Parathyroid adenoma (tissue), 2 donors: ENCODE results near the gene CHD1.

Experiments used
- H2AFZ ChIP-seq: fragments of 300-600 bp; sonication (generic); one replicate; pipeline ENCODE4 v1.7.0; 2017; ENCODE audit warnings: antibody characterized with exemption, mild to moderate bottlenecking
- H3K27ac ChIP-seq: fragments of 300-600 bp; sonication (generic); one replicate; pipeline ENCODE4 v1.7.0; 2017
- H3K27me3 ChIP-seq: fragments of 300-600 bp; sonication (generic); one replicate; pipeline ENCODE4 v1.7.0; 2017; ENCODE audit warnings: low read length; ENCODE audit not compliant: control insufficient read depth, insufficient read depth
- H3K36me3 ChIP-seq: fragments of 300-600 bp; sonication (generic); one replicate; pipeline ENCODE4 v1.7.0; 2017; ENCODE audit warnings: low read length; ENCODE audit not compliant: control insufficient read depth, insufficient read depth
- H3K4me1 ChIP-seq: fragments of 300-600 bp; sonication (generic); one replicate; pipeline ENCODE4 v1.7.0; 2017; ENCODE audit warnings: control low read depth
- H3K4me2 ChIP-seq: fragments of 300-600 bp; sonication (generic); one replicate; pipeline ENCODE4 v1.7.0; 2017; ENCODE audit warnings: low read length
- H3K4me3 ChIP-seq: fragments of 300-600 bp; sonication (generic); one replicate; pipeline ENCODE4 v1.7.0; 2017; ENCODE audit warnings: low read depth, low read length
- H3K79me2 ChIP-seq: fragments of 300-600 bp; sonication (generic); one replicate; pipeline ENCODE4 v1.7.0; 2017; ENCODE audit warnings: control low read depth
- H3K9ac ChIP-seq: fragments of 300-600 bp; sonication (generic); one replicate; pipeline ENCODE4 v1.7.0; 2017; ENCODE audit warnings: mild to moderate bottlenecking
- H3K9me3 ChIP-seq: fragments of 300-600 bp; sonication (generic); one replicate; pipeline ENCODE4 v1.7.0; 2017; ENCODE audit warnings: low read length; ENCODE audit not compliant: control insufficient read depth
- TF ChIP-seq, protein P1 (sequence below): fragments of 300-600 bp; sonication (generic); IDR thresholded peaks from one replicate; pipeline ENCODE4 v1.7.0; 2017; ENCODE audit warnings: antibody characterized with exemption, mild to moderate bottlenecking
- donor health status: primary hyperparathyroidism.

Gene CHD1

DNA sequence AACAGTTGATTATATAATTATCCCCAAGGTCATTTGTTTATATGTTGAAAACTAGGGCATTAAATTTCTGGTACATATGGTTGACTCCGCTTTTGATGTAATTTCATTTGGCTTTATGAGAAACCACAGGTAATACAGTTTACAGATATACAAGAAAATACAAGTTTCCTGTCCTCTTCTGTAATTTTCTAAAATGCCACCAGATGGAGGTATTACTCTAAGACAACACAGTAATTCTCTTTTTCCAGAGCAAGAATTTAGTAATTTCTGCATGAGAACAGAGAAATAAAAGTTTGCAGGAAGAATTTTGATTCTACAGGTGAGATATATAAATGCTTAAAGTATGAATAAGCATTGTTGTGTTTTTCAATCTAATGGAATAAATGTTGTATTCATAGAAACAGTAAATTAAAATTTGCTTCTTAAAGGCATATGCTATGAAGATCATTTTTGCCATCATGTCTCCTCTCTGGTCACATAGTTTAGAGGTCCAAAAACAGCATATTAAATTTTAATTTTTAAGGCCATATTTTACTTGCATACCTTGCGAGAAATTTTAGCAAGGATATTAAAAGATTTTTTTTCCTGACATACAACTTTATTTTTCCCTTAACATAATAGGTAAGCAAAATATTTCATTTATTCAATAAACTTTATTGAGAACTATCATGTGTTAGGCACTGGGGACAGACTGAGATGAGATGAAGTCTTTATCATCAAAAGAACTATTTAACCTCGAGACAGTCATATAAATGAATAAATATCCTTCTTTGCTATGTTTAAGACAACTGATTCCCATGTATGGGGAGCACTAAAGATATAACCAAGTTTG is 22.7 kb downstream of the CHD1 start:
- H3K36me3 ChIP-seq: no peaks in the 10 kb centered on the region
- no peak overlapping the region for H2AFZ ChIP-seq
- H3K4me2 ChIP-seq: no peak overlapping the region
- TF ChIP-seq, protein P1, sequence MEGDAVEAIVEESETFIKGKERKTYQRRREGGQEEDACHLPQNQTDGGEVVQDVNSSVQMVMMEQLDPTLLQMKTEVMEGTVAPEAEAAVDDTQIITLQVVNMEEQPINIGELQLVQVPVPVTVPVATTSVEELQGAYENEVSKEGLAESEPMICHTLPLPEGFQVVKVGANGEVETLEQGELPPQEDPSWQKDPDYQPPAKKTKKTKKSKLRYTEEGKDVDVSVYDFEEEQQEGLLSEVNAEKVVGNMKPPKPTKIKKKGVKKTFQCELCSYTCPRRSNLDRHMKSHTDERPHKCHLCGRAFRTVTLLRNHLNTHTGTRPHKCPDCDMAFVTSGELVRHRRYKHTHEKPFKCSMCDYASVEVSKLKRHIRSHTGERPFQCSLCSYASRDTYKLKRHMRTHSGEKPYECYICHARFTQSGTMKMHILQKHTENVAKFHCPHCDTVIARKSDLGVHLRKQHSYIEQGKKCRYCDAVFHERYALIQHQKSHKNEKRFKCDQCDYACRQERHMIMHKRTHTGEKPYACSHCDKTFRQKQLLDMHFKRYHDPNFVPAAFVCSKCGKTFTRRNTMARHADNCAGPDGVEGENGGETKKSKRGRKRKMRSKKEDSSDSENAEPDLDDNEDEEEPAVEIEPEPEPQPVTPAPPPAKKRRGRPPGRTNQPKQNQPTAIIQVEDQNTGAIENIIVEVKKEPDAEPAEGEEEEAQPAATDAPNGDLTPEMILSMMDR: peak; percentile 78
- H3K9me3 ChIP-seq: no peaks in the 10 kb centered on the region
- H3K27ac ChIP-seq: no peak overlapping the region
- no peak overlapping the region for H3K4me3 ChIP-seq
- no peaks in the 10 kb centered on the region for H3K27me3 ChIP-seq
- H3K4me1 ChIP-seq: no peaks in the 10 kb centered on the region
- no peak overlapping the region for H3K9ac ChIP-seq
- peaks cover 7% of the 10 kb centered on the region for H3K79me2 ChIP-seq

DNA sequence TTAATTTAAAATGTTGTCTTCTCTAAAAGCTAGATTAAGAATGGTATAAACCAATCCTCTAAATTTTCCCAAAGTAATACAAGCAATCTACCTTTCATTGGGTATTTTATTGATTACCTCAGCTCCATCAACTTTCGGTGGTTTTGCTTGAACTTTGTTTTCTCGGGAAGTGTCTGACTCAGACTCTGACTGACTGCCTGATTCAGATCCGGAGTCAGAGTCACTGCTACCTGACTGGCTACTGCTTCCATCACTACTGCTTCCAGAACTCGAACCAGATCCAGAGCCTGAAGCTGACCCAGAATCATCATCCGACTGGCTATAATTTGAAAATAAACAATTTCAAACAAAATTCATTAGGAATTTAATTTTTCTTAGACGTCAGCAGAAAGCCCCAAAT is 24.0 kb downstream of the CHD1 start:
- Histone ChIP-seq H3K36me3 (no peaks in the 10 kb centered on the region), H3K27me3 (no peaks in the 10 kb centered on the region), H3K4me3 (no peak overlapping the region), H3K4me2 (no peak overlapping the region), H3K9ac (no peak overlapping the region), H3K27ac (no peak overlapping the region), H3K4me1 (no peaks in the 10 kb centered on the region), H2AFZ (no peak overlapping the region), H3K79me2 (peaks cover 7% of the 10 kb centered on the region), H3K9me3 (no peaks in the 10 kb centered on the region)
- TF ChIP-seq, protein P1: no peak

DNA sequence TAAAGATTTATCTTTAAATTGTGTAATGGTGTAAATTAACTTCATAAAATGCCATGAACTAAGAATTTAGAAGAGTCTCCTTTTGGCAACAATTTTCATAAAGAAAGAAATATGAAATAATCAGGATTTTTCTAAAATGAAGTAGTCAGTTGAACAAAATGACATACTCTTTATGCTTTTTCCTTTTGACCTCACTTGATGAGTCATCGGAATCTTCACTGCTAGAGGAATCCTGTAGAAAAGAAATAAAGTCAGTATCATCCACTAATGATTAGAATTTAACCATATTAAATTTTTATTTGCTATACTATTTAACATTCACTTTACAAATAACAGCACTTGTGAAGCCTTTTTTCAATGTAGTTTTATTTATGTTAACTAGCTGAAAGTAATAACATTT is 26.1 kb downstream of the CHD1 start:
- Histone ChIP-seq H3K4me3 (no peak overlapping the region), H3K36me3 (no peaks in the 10 kb centered on the region), H3K79me2 (peaks cover 7% of the 10 kb centered on the region)

DNA sequence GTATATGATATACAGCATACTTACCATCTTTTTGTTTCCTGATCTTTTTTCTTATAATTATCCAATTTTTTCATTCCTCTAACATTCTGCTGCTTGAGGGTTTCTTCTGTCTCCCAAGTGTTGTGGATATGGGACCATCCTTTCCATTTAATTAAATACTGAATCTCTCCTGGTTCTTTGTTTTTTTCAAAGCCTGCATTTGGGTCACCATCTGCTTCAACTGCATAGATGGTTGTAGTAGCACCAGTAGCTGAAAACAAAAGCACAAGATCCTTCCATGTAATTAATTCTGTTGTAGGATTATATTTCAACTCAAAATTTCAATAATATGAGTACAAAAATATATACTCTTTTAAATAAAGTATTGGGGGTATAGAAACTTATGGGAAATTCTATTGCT is 29.4 kb downstream of the CHD1 start:
- no peaks in the 10 kb centered on the region for H3K27me3 ChIP-seq
- TF ChIP-seq, protein P1: no peak
- H3K4me3 ChIP-seq: no peak overlapping the region
- H3K4me1 ChIP-seq: no peaks in the 10 kb centered on the region
- no peak overlapping the region for H3K4me2 ChIP-seq
- H2AFZ ChIP-seq: no peak overlapping the region
- no peak overlapping the region for H3K9ac ChIP-seq
- peaks cover 6% of the 10 kb centered on the region for H3K79me2 ChIP-seq
- no peaks in the 10 kb centered on the region for H3K36me3 ChIP-seq
- no peak overlapping the region for H3K27ac ChIP-seq
- H3K9me3 ChIP-seq: no peaks in the 10 kb centered on the region

More for the DNA sequence above, 26.1 kb downstream of the CHD1 start:
- H2AFZ ChIP-seq: no peak overlapping the region
- no peak overlapping the region for H3K9ac ChIP-seq
- H3K27me3 ChIP-seq: no peaks in the 10 kb centered on the region
- no peak overlapping the region for H3K4me2 ChIP-seq
- no peaks in the 10 kb centered on the region for H3K4me1 ChIP-seq
- no peaks in the 10 kb centered on the region for H3K9me3 ChIP-seq
- TF ChIP-seq, protein P1: no peak
- H3K27ac ChIP-seq: no peak overlapping the region

DNA sequence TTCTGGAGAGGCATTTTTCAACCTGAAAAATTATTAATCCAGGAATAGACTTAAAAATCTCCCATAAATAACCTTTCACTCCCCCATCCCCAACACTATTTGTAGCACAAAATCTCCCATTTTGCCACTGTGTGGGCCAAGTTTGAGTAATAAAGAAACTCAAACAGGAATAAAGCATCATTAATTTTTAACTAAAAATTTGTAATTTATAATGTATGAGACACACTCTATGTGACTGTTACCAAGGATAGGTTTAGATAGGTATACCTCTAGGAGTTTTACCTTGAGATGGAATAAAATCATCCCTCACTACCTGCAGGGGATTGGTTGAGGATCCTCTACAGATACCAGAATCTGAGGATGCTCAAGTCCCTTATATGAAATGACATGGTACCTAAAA is 30.1 kb downstream of the CHD1 start:
- H3K27me3 ChIP-seq: no peaks in the 10 kb centered on the region
- no peak overlapping the region for H2AFZ ChIP-seq
- H3K4me3 ChIP-seq: no peak overlapping the region
- H3K9ac ChIP-seq: no peak overlapping the region
- no peaks in the 10 kb centered on the region for H3K4me1 ChIP-seq
- no peaks in the 10 kb centered on the region for H3K36me3 ChIP-seq
- TF ChIP-seq, protein P1: no peak
- H3K27ac ChIP-seq: no peak overlapping the region
- no peaks in the 10 kb centered on the region for H3K79me2 ChIP-seq
- no peaks in the 10 kb centered on the region for H3K9me3 ChIP-seq
- H3K4me2 ChIP-seq: no peak overlapping the region
